NCI-H187 (cell line): ENCODE data around the gene MYL9.
A peak's percentile ranks its signal among the peaks of the same experiment; 100 is the strongest.

ENCODE experiments used
- DNase-seq, 2 experiments: peaks; one replicate each; lab custom pipeline; 2025; lab: John Stamatoyannopoulos, UW

Gene MYL9

GRCh38 chr20:36584018-36584481 lies 42.7 kb downstream of the MYL9 start:
- no peak for DNase-seq

- DNase-seq = peak in 1 of 2 experiments; percentile 30
These were observed 44.2 kb downstream of the MYL9 start for GRCh38 chr20:36585410-36586125.

DNA sequence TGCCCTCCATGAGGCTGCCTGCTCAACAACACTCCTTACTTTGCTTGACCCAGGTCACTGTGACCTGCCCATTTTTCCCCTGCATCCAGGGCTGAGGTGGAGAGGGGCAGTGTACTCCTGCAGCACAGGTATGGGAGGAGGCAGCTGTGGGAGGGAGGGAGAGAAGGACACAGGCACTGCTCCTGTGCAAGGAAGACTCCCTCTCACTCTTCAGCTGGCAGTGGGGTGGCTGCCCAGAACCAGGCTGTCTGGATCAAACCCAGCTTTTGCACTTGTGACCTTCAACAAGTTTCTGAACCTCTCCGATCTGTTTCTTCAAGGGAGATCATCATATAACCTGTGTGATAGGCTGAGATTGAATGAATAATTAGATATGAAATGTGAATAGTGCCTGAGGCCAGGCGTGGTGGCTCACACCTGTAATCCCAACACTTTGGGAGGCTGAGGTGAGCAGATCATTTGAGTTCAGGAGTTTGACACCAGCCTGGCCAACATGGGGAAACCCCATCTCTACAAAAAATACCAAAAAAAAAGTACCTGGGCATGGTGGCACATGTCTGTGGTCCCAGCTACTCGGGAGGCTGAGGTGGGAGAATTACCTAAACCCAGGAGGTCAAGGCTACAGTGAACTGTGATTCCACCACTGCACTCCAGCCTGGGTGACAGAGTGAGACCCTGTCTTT lies 46.2 kb downstream of the MYL9 start:
- no peak for DNase-seq

- DNase-seq = no peak
These were observed 50.0 kb downstream of the MYL9 start for GRCh38 chr20:36591281-36591680.

DNA sequence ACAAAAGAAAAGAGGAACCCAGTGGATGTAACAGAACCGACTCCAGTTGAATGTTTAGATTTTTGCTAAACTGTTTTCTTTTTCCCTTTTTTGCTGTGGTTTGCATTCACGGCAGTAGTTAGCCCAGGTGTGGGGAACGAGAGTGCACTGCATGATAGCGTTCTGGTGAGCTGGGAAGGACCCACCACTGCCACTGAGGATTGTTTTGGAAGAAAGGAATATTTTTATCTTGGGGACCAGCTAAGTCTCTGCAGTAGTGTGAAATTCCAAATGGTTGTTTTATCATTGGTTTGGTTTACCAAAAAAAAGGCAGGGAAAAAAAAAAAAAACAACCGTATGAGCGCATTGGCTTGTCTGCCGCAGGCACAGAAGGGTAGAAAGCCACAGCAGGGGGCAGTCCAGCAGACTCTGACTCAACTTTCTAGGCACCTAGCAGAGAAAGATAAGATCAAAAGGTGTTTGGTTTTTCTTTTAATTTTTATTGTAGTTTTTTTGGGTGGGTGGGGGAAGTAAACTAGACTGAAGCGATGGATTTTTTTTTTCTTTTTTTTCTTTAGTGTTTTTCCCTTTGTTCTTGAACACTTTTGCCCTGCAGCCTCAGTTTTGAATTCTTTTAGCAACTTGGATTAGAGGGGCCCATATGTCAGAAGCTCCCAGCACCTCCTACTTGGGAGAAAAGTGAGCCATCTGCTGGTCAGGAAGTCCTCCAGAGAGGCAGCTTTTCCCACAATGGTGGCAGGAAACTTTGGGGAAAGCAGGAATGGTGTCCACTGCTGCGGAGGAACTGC lies 50.7 kb downstream of the MYL9 start:
- no peak for DNase-seq

DNA sequence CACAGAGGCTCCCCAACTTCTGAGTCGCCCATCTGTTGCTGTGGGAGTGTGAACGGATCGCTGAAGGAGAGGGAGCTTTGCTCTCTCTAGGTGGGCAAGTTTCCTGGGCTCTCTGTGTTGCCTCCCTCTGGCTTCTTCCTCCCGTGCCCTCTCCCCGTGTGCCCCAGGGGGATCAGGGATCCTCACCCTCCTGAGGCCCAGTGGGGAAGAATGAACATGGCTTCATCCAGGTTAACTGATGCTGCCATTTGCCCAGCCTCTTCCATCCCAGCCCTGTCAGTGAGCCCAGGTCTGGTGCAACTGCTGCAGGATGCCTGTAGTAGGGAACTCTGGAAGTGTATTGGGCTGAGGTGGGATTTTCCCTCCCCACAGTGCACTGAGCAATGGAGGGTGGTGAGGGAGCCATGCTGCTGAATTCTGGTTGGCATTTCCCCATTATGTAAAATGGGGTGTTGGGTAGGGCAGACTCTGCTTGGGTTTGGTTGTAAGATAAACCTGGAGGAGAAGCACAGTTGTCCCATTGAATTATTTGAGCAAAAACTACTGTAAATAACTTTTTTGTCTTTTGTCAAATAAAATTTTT lies 52.1 kb downstream of the MYL9 start:
- DNase-seq = no peak

GRCh38 chr20:36599912-36600345 lies 58.6 kb downstream of the MYL9 start:
- no peak for DNase-seq
